Osteoblast (primary cell): Measurements from ENCODE around the gene CRABP2. TPM values are rescaled to one million over a fixed set of nuclear protein-coding genes. Genes with fewer than 3 reads are reported as not detected.

Experiments used
- DNase-seq: peaks from one replicate; pipeline ENCODE4 v3.0.0; 2011; ENCODE audit warnings: low spot score, mixed read lengths; ENCODE audit not compliant: insufficient read length; ENCODE audit errors: missing footprints
- H2AFZ ChIP-seq: 2 replicates; pipeline ENCODE4 v1.6.0; 2011; ENCODE audit warnings: mild to moderate bottlenecking, low read length
- H3K27ac ChIP-seq: 2 replicates; pipeline ENCODE4 v1.5.1; 2011; ENCODE audit warnings: mild to moderate bottlenecking, low read depth, low read length, moderate library complexity
- H3K27me3 ChIP-seq: 2 replicates; pipeline ENCODE4 v1.6.0; 2012; ENCODE audit warnings: mild to moderate bottlenecking, control low read depth, inconsistent platforms, low read length, moderate library complexity; ENCODE audit not compliant: insufficient read depth
- H3K36me3 ChIP-seq: 2 replicates; pipeline ENCODE4 v1.5.1; 2011; ENCODE audit warnings: mild to moderate bottlenecking, low read length, control low read depth, moderate library complexity; ENCODE audit not compliant: insufficient read depth
- H3K4me1 ChIP-seq: 2 replicates; pipeline ENCODE4 v1.5.1; 2011; ENCODE audit warnings: mild to moderate bottlenecking, low read length, control low read depth, moderate library complexity; ENCODE audit not compliant: insufficient read depth
- H3K4me2 ChIP-seq: 2 replicates; pipeline ENCODE4 v1.6.0; 2011; ENCODE audit warnings: mild to moderate bottlenecking, low read length; ENCODE audit not compliant: insufficient read depth
- H3K4me3 ChIP-seq: fragments of 200-600 bp; sonication (generic); 3 replicates; pipeline ENCODE4 v1.5.1; 2012; ENCODE audit warnings: mild to moderate bottlenecking, low read length, inconsistent platforms; ENCODE audit not compliant: insufficient read depth
- H3K79me2 ChIP-seq: 2 replicates; pipeline ENCODE4 v1.6.0; 2012; ENCODE audit warnings: mild to moderate bottlenecking, low read length, control low read depth, inconsistent platforms; ENCODE audit not compliant: insufficient read depth
- H3K9me3 ChIP-seq: 2 replicates; pipeline ENCODE4 v1.5.1; 2011; ENCODE audit warnings: low read depth, low read length, control low read depth
- H4K20me1 ChIP-seq: 2 replicates; pipeline ENCODE4 v1.6.0; 2012; ENCODE audit warnings: mild to moderate bottlenecking, low read length, control low read depth; ENCODE audit not compliant: insufficient read depth
- CTCF ChIP-seq: IDR thresholded peaks from 2 replicates; pipeline ENCODE4 v1.5.1; 2011; ENCODE audit warnings: mild to moderate bottlenecking, low read depth, low read length, moderate library complexity; ENCODE audit errors: extremely low read depth
- total RNA-seq: library from RNA; depleted of rRNA; stranded (reverse); fragments of >200 nt; gene quantifications from 2 replicates; pipeline ENCODE4 v1.2.3, GENCODE V29; 2012

Gene CRABP2
- total RNA-seq, 1 donor = 16.6 TPM

- no peak for DNase-seq
- Histone ChIP-seq H4K20me1 (peaks cover 33% of the 10 kb centered on the region), H3K4me2 (no peak overlapping the region), H3K27ac (no peak overlapping the region), H3K36me3 (peaks cover 33% of the 10 kb centered on the region), H3K4me1 (peaks cover 12% of the 10 kb centered on the region), H3K27me3 (no peaks in the 10 kb centered on the region), H3K9me3 (no peaks in the 10 kb centered on the region), H3K4me3 (no peak overlapping the region), H3K79me2 (peaks cover 40% of the 10 kb centered on the region), H2AFZ (no peak overlapping the region)
- TF ChIP-seq CTCF = no peak
Observed at GRCh38 chr1:156721131-156721530, 15.7 kb upstream of the CRABP2 start.

- Histone ChIP-seq H3K9me3 (no peaks in the 10 kb centered on the region), H3K79me2 (peaks cover 5% of the 10 kb centered on the region), H2AFZ (no peak overlapping the region), H3K4me1 (peaks cover 14% of the 10 kb centered on the region), H3K27me3 (no peaks in the 10 kb centered on the region), H3K4me2 (no peak overlapping the region), H4K20me1 (peaks cover 3% of the 10 kb centered on the region), H3K27ac (no peak overlapping the region), H3K4me3 (no peak overlapping the region), H3K36me3 (peaks cover 6% of the 10 kb centered on the region)
- no peak for TF ChIP-seq CTCF
- DNase-seq = no peak
Observed at GRCh38 chr1:156717351-156717750, 12.0 kb upstream of the CRABP2 start.

GRCh38 chr1:156714830-156715229, 9.4 kb upstream of the CRABP2 start:
- no peaks in the 10 kb centered on the region for H3K9me3 ChIP-seq
- no peak for DNase-seq
- H3K27me3 ChIP-seq = no peaks in the 10 kb centered on the region
- H2AFZ ChIP-seq = no peak overlapping the region
- H3K27ac ChIP-seq = no peak overlapping the region
- H3K4me3 ChIP-seq = no peak overlapping the region
- H3K36me3 ChIP-seq = no peaks in the 10 kb centered on the region
- no peak overlapping the region for H3K4me2 ChIP-seq
- TF ChIP-seq CTCF = no peak
- H3K79me2 ChIP-seq = no peaks in the 10 kb centered on the region
- no peaks in the 10 kb centered on the region for H4K20me1 ChIP-seq
- peaks cover 31% of the 10 kb centered on the region for H3K4me1 ChIP-seq

- H3K4me1 ChIP-seq = peaks cover 45% of the 10 kb centered on the region
Observed at GRCh38 chr1:156712626-156713025, 7.2 kb upstream of the CRABP2 start.

More at GRCh38 chr1:156712626-156713025, 7.2 kb upstream of the CRABP2 start:
- no peaks in the 10 kb centered on the region for H3K79me2 ChIP-seq
- H3K27me3 ChIP-seq = no peaks in the 10 kb centered on the region
- TF ChIP-seq CTCF = no peak
- DNase-seq = no peak
- no peak overlapping the region for H3K4me3 ChIP-seq
- H4K20me1 ChIP-seq = no peaks in the 10 kb centered on the region
- no peak overlapping the region for H2AFZ ChIP-seq
- H3K27ac ChIP-seq = no peak overlapping the region
- no peaks in the 10 kb centered on the region for H3K9me3 ChIP-seq
- H3K36me3 ChIP-seq = no peaks in the 10 kb centered on the region
- H3K4me2 ChIP-seq = no peak overlapping the region
